H1 (cell line): Measurements from ENCODE around the gene C22orf39. TPM values are rescaled to one million over a fixed set of nuclear protein-coding genes. Genes with fewer than 3 reads are reported as not detected.

ENCODE experiments used
- KDM1A ChIP-seq: fragments of 200-600, 300-600 bp; sonication (generic); IDR thresholded peaks from 2 replicates; pipeline ENCODE4 v1.7.1; 2016; ENCODE audit warnings: mild to moderate bottlenecking, low read length, borderline replicate concordance
- polyA plus RNA-seq, 7 experiments: library from polyadenylated mRNA; depleted of rRNA in 3 of 7; stranded (reverse) in 5 of 7; unstranded in 2 of 7; fragments of >200 nt in 5 of 7; fragments of 200-250 nt in 2 of 7; gene quantifications; 1 replicate in 5 of 7; 2 replicates in 1 of 7; 4 replicates in 1 of 7; pipeline versions ENCODE4 v1.2.1 to v1.2.3, GENCODE V29; 2011 to 2013; ENCODE audit warnings: missing spikeins in 2 of 7, mixed read lengths in 2 of 7
- total RNA-seq: library from RNA; stranded (reverse); fragmentation: NEBNext Ultra II Directional; extraction: Animal tissue kit (Norgen Biotek cat#: 25700); gene quantifications from 2 replicates; pipeline ENCODE4 v1.2.1, GENCODE V29; 2021
- TF ChIP-seq, protein P1 (sequence below): fragments of 300-600 bp; sonication (generic); IDR thresholded peaks from 2 replicates; pipeline ENCODE4 v1.7.1; 2012; ENCODE audit warnings: low read length, moderate library complexity, mild to moderate bottlenecking, inconsistent platforms; ENCODE audit not compliant: insufficient replicate concordance

The C22orf39 gene
- total and polyA plus RNA-seq, 2 of the 8 experiments (the other 6 are each of a cell fraction or from before 2014, with no cell fraction given) = 22.7 to 27.7 TPM

- TF ChIP-seq, protein P1, sequence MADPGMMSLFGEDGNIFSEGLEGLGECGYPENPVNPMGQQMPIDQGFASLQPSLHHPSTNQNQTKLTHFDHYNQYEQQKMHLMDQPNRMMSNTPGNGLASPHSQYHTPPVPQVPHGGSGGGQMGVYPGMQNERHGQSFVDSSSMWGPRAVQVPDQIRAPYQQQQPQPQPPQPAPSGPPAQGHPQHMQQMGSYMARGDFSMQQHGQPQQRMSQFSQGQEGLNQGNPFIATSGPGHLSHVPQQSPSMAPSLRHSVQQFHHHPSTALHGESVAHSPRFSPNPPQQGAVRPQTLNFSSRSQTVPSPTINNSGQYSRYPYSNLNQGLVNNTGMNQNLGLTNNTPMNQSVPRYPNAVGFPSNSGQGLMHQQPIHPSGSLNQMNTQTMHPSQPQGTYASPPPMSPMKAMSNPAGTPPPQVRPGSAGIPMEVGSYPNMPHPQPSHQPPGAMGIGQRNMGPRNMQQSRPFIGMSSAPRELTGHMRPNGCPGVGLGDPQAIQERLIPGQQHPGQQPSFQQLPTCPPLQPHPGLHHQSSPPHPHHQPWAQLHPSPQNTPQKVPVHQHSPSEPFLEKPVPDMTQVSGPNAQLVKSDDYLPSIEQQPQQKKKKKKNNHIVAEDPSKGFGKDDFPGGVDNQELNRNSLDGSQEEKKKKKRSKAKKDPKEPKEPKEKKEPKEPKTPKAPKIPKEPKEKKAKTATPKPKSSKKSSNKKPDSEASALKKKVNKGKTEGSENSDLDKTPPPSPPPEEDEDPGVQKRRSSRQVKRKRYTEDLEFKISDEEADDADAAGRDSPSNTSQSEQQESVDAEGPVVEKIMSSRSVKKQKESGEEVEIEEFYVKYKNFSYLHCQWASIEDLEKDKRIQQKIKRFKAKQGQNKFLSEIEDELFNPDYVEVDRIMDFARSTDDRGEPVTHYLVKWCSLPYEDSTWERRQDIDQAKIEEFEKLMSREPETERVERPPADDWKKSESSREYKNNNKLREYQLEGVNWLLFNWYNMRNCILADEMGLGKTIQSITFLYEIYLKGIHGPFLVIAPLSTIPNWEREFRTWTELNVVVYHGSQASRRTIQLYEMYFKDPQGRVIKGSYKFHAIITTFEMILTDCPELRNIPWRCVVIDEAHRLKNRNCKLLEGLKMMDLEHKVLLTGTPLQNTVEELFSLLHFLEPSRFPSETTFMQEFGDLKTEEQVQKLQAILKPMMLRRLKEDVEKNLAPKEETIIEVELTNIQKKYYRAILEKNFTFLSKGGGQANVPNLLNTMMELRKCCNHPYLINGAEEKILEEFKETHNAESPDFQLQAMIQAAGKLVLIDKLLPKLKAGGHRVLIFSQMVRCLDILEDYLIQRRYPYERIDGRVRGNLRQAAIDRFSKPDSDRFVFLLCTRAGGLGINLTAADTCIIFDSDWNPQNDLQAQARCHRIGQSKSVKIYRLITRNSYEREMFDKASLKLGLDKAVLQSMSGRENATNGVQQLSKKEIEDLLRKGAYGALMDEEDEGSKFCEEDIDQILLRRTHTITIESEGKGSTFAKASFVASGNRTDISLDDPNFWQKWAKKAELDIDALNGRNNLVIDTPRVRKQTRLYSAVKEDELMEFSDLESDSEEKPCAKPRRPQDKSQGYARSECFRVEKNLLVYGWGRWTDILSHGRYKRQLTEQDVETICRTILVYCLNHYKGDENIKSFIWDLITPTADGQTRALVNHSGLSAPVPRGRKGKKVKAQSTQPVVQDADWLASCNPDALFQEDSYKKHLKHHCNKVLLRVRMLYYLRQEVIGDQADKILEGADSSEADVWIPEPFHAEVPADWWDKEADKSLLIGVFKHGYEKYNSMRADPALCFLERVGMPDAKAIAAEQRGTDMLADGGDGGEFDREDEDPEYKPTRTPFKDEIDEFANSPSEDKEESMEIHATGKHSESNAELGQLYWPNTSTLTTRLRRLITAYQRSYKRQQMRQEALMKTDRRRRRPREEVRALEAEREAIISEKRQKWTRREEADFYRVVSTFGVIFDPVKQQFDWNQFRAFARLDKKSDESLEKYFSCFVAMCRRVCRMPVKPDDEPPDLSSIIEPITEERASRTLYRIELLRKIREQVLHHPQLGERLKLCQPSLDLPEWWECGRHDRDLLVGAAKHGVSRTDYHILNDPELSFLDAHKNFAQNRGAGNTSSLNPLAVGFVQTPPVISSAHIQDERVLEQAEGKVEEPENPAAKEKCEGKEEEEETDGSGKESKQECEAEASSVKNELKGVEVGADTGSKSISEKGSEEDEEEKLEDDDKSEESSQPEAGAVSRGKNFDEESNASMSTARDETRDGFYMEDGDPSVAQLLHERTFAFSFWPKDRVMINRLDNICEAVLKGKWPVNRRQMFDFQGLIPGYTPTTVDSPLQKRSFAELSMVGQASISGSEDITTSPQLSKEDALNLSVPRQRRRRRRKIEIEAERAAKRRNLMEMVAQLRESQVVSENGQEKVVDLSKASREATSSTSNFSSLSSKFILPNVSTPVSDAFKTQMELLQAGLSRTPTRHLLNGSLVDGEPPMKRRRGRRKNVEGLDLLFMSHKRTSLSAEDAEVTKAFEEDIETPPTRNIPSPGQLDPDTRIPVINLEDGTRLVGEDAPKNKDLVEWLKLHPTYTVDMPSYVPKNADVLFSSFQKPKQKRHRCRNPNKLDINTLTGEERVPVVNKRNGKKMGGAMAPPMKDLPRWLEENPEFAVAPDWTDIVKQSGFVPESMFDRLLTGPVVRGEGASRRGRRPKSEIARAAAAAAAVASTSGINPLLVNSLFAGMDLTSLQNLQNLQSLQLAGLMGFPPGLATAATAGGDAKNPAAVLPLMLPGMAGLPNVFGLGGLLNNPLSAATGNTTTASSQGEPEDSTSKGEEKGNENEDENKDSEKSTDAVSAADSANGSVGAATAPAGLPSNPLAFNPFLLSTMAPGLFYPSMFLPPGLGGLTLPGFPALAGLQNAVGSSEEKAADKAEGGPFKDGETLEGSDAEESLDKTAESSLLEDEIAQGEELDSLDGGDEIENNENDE = no peak
- TF ChIP-seq KDM1A = no peak
These were observed 32.7 kb upstream of the C22orf39 start (continued) for GRCh38 chr22:19480173-19480568.
